ENCODE data around the gene AKR1B15. TPM values are rescaled to one million over a fixed set of nuclear protein-coding genes. Genes with fewer than 3 reads are reported as not detected.

Gene AKR1B15
- total RNA-seq (2021) = not detected in 2 replicates
- Bru-seq, nascent RNA = not detected
- percentile 3 among the genes with signal in this experiment for BruChase-seq, experiment 1, labeled RNA remaining after a 2-hour chase
- percentile 3 among the genes with signal in this experiment for BruChase-seq, experiment 2, labeled RNA remaining after a 6-hour chase
- long read RNA-seq = 0 reads

- H3K36me3 ChIP-seq (ENCODE audit: insufficient read depth, low read length, poor library complexity, severe bottlenecking) = no peaks in the 10 kb centered on the region
- peak within 1 kb of the TSS; percentile 31 for H3K4me3 ChIP-seq (ENCODE audit: low read depth, low read length, poor library complexity, severe bottlenecking)
- peaks cover 14% of the 10 kb centered on the region for H3K4me1 ChIP-seq (ENCODE audit: insufficient read depth, low read length, poor library complexity, severe bottlenecking)
- intact Hi-C loops (cut with micrococcal nuclease; ENCODE audit: unreplicated experiment) = loop anchor here (10.0 kb wide), 1 partner anchor 114 kb away; no protein-coding TSS in a partner anchor
- ChIA-PET POLR2A (ENCODE audit: low non-redundant PET) (no interaction called here), CTCF (no interaction called here)
- H3K9me3 ChIP-seq (ENCODE audit: low read depth, low read length, poor library complexity, severe bottlenecking) = no peaks in the 10 kb centered on the region
- H3K27me3 ChIP-seq (replicated peaks; ENCODE audit: insufficient read depth, low read depth, low read length, poor library complexity) = peaks cover 5% of the 10 kb centered on the region
- TF ChIP-seq EZH2 (IDR thresholded peaks at IDR 0.05; ENCODE audit: borderline replicate concordance, low read depth, low read length, poor library complexity, severe bottlenecking) = no peak
- no peak for TF ChIP-seq CTCF (conservative IDR thresholded peaks at IDR 0.05; ENCODE audit: low read depth, low read length)
- no TSS peak for BruUV-seq (replicated peaks)
- no peak within 1 kb of the TSS for H3K27ac ChIP-seq (ENCODE audit: low read depth, low read length, poor library complexity, severe bottlenecking)
- DNase-seq (ENCODE audit: low spot score) = no peak
These were observed at the start of gene AKR1B15 for GRCh38 chr7:134548877-134549276. TSS of gene AKR1B15 (plus strand) at chr7:134549110. CDS start at chr7:134564620, 15,510 bp downstream.

GRCh38 chr7:134500406-134500805, 48.5 kb upstream of the AKR1B15 start:
- CTCF ChIA-PET = no interaction called here
- POLR2A ChIA-PET (ENCODE audit: low non-redundant PET) = interaction anchor here (0.6 to 0.7 kb wide), 2 partner anchors 83 to 96 kb away, joined by 4 to 5 read pairs; no protein-coding TSS in a partner anchor
- no peak overlapping the region for H3K27ac ChIP-seq (ENCODE audit: low read depth, low read length, poor library complexity, severe bottlenecking)
- intact Hi-C loops (cut with micrococcal nuclease; ENCODE audit: unreplicated experiment) = no loop called here
- no peak for TF ChIP-seq EZH2 (IDR thresholded peaks at IDR 0.05; ENCODE audit: borderline replicate concordance, low read depth, low read length, poor library complexity, severe bottlenecking)
- no peak for TF ChIP-seq CTCF (conservative IDR thresholded peaks at IDR 0.05; ENCODE audit: low read depth, low read length)
- DNase-seq (ENCODE audit: low spot score) = no peak
- no peaks in the 10 kb centered on the region for H3K4me1 ChIP-seq (ENCODE audit: insufficient read depth, low read length, poor library complexity, severe bottlenecking)
- BruUV-seq (replicated peaks) = no TSS peak
- H3K4me3 ChIP-seq (ENCODE audit: low read depth, low read length, poor library complexity, severe bottlenecking) = no peak overlapping the region
- no peaks in the 10 kb centered on the region for H3K9me3 ChIP-seq (ENCODE audit: low read depth, low read length, poor library complexity, severe bottlenecking)
- H3K27me3 ChIP-seq (replicated peaks; ENCODE audit: insufficient read depth, low read depth, low read length, poor library complexity) = peaks cover 12% of the 10 kb centered on the region
- H3K36me3 ChIP-seq (ENCODE audit: insufficient read depth, low read length, poor library complexity, severe bottlenecking) = no peaks in the 10 kb centered on the region

GRCh38 chr7:134500982-134501381, 47.9 kb upstream of the AKR1B15 start:
- no peak for DNase-seq (ENCODE audit: low spot score)
- POLR2A ChIA-PET (ENCODE audit: low non-redundant PET) = interaction anchor here (0.6 kb wide), 1 partner anchor 83 kb away, joined by 5 read pairs; no protein-coding TSS in a partner anchor
- CTCF ChIA-PET = no interaction called here
- no peak overlapping the region for H3K27ac ChIP-seq (ENCODE audit: low read depth, low read length, poor library complexity, severe bottlenecking)
- H3K9me3 ChIP-seq (ENCODE audit: low read depth, low read length, poor library complexity, severe bottlenecking) = no peaks in the 10 kb centered on the region
- H3K27me3 ChIP-seq (replicated peaks; ENCODE audit: insufficient read depth, low read depth, low read length, poor library complexity) = peaks cover 7% of the 10 kb centered on the region
- H3K36me3 ChIP-seq (ENCODE audit: insufficient read depth, low read length, poor library complexity, severe bottlenecking) = no peaks in the 10 kb centered on the region
- H3K4me3 ChIP-seq (ENCODE audit: low read depth, low read length, poor library complexity, severe bottlenecking) = no peak overlapping the region
- BruUV-seq (replicated peaks) = no TSS peak
- H3K4me1 ChIP-seq (ENCODE audit: insufficient read depth, low read length, poor library complexity, severe bottlenecking) = no peaks in the 10 kb centered on the region
- intact Hi-C loops (cut with micrococcal nuclease; ENCODE audit: unreplicated experiment) = no loop called here
- no peak for TF ChIP-seq EZH2 (IDR thresholded peaks at IDR 0.05; ENCODE audit: borderline replicate concordance, low read depth, low read length, poor library complexity, severe bottlenecking)
- no peak for TF ChIP-seq CTCF (conservative IDR thresholded peaks at IDR 0.05; ENCODE audit: low read depth, low read length)

Measured in A673 (cell line).